CD4-positive, alpha-beta memory T cell (primary cell): Measurements from ENCODE around the gene TMBIM1. TPM values are rescaled to one million over a fixed set of nuclear protein-coding genes. Genes with fewer than 3 reads are reported as not detected.

ENCODE experiments used
- CTCF ChIA-PET: fragments of 350-600 bp; sonication (Branson Sonifier 250); formaldehyde crosslinking; loops from one replicate; lab custom pipeline; 2021; ENCODE audit warnings: inconsistent platforms; ENCODE audit not compliant: partially characterized antibody; lab: Charles Lee
- POLR2A ChIA-PET: fragments of 350-600 bp; sonication (Branson Sonifier 250); formaldehyde crosslinking; loops from one replicate; lab custom pipeline; 2021; ENCODE audit not compliant: partially characterized antibody; lab: Charles Lee
- DNase-seq, 5 donors: peaks; one replicate each; pipeline versions ENCODE4 v3.0.0 to v3.0.0-alpha.2; 2020 to 2022; ENCODE audit warnings: mixed read lengths in 1 of 5
- H3K27ac ChIP-seq: one replicate; pipeline ENCODE4 v1.7.0; 2013; ENCODE audit warnings: low read depth, low read length
- H3K27me3 ChIP-seq: 2 replicates; pipeline ENCODE4 v1.7.0; 2013; ENCODE audit warnings: mild to moderate bottlenecking, low read length, moderate library complexity; ENCODE audit not compliant: insufficient read depth
- H3K36me3 ChIP-seq: 2 replicates; pipeline ENCODE4 v1.7.0; 2013; ENCODE audit warnings: mild to moderate bottlenecking, low read length, moderate library complexity; ENCODE audit not compliant: insufficient read depth
- H3K4me1 ChIP-seq: 2 replicates; pipeline ENCODE4 v1.7.0; 2013; ENCODE audit warnings: mild to moderate bottlenecking, low read length, moderate library complexity; ENCODE audit not compliant: insufficient read depth
- H3K4me3 ChIP-seq, 2 donors: one replicate each; pipeline ENCODE4 v1.7.0; 2013; ENCODE audit warnings: low read length in 2 of 2, mild to moderate bottlenecking in 1 of 2
- H3K9me3 ChIP-seq, 2 donors: one replicate each; pipeline ENCODE4 v1.7.0; 2013; ENCODE audit warnings: low read length in 2 of 2, control low read depth in 1 of 2; ENCODE audit not compliant: control insufficient read depth in 1 of 2
- H3K27ac Mint-ChIP-seq, 7 donors: one replicate each; pipeline ENCODE4 v1.8.0; 2020 to 2021; ENCODE audit warnings: mixed read lengths in 7 of 7, mild to moderate bottlenecking in 6 of 7, inconsistent platforms in 3 of 7, moderate library complexity in 3 of 7
- H3K27me3 Mint-ChIP-seq, 2 donors: one replicate each; pipeline ENCODE4 v1.8.0; 2020 to 2021; ENCODE audit warnings: mixed read lengths in 2 of 2
- H3K36me3 Mint-ChIP-seq, 2 donors: one replicate each; pipeline ENCODE4 v1.8.0; 2020 to 2021; ENCODE audit warnings: mixed read lengths in 2 of 2, inconsistent platforms in 1 of 2, mild to moderate bottlenecking in 1 of 2
- H3K4me1 Mint-ChIP-seq, 4 donors: one replicate each; pipeline ENCODE4 v1.8.0; 2020 to 2021; ENCODE audit warnings: mixed read lengths in 4 of 4, mild to moderate bottlenecking in 1 of 4
- H3K4me3 Mint-ChIP-seq, 8 donors: one replicate each; pipeline ENCODE4 v1.8.0; 2020 to 2021; ENCODE audit warnings: mixed read lengths in 8 of 8, mild to moderate bottlenecking in 7 of 8, moderate library complexity in 6 of 8, inconsistent platforms in 3 of 8
- H3K9me3 Mint-ChIP-seq, 8 donors: one replicate each; pipeline ENCODE4 v1.8.0; 2020 to 2021; ENCODE audit warnings: mixed read lengths in 8 of 8, mild to moderate bottlenecking in 5 of 8, inconsistent platforms in 3 of 8, moderate library complexity in 1 of 8
- intact Hi-C: fragments of 100-400 bp; cut with micrococcal nuclease; formaldehyde crosslinking; loops from one replicate; pipeline ENCODE4 v1.15.1; 2023
- polyA plus RNA-seq, 2 donors: library from polyadenylated mRNA; unstranded; fragments of 300-500 nt; fragmentation: Illumina TruSeq; gene quantifications; one replicate each; pipeline ENCODE4 v1.2.3, GENCODE V29; 2021
- total RNA-seq, 2 experiments: library from RNA; stranded (reverse); gene quantifications; one replicate each; pipeline ENCODE4 v1.2.3, GENCODE V29; 2021

TMBIM1 gene
- total and polyA plus RNA-seq, 4 experiments from 2014 or later, result 140 to 220 (median 160) TPM

DNA sequence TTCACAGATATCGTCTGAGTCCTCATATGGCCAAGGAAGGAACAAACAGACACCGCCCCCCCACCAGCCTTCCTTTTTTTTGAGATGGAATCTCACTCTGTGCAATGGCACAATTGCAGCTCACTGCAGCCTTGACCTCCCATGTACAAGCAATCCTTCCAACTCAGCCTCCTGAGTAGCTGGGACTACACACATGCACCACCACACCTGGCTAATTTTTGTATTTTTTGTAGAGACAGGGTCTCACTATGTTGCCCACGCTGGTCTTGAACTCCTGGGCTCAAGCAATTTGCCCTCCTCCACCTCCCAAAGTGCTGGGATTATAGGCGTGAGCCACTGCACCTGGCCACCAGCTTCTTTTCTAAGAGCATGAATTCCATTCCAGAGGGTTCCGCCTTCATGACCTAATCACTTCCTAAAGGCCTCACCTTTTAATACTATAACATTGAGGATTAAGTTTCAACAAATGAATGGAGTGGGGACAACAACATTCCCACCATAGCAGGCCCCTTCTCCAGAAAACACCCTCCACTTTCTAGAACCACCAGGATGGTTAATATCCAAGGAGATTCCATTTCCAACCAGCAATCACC lies 2.2 kb upstream of the TMBIM1 start:
- no peaks in the 10 kb centered on the region for H3K9me3 ChIP-seq
- peaks cover 0 to 18% of the 10 kb centered on the region in 2 donors for H3K36me3 Mint-ChIP-seq
- H3K4me3 ChIP-seq, result no peak overlapping the region
- intact Hi-C loops, result no loop called here
- CTCF ChIA-PET, result interaction anchor here (1.1 to 20.1 kb wide), 5 partner anchors 8 to 102 kb away, joined by 3 to 446 read pairs (median 36); partner anchors contain the start of genes AAMP, CATIP and PNKD
- POLR2A ChIA-PET, result interaction anchor here (1.2 to 11.2 kb wide), 4 partner anchors 9 to 106 kb away, joined by 5 to 176 read pairs (median 14); partner anchors contain the start of genes AAMP and PNKD
- no peaks in the 10 kb centered on the region for H3K36me3 ChIP-seq
- H3K27ac ChIP-seq, result no peak overlapping the region
- H3K4me3 Mint-ChIP-seq, result peak overlapping the region in 2 of 8 donors; percentile 39 to 50
- peaks cover 34% of the 10 kb centered on the region for H3K4me1 ChIP-seq
- peak overlapping the region; percentile 47 to 72 (median 54) for H3K27ac Mint-ChIP-seq
- no peaks in the 10 kb centered on the region for H3K27me3 ChIP-seq
- no peaks in the 10 kb centered on the region for H3K27me3 Mint-ChIP-seq
- H3K4me1 Mint-ChIP-seq, result peaks cover 22 to 53% (median 35%) of the 10 kb centered on the region in 4 donors
- no peak for DNase-seq
- no peaks in the 10 kb centered on the region for H3K9me3 Mint-ChIP-seq

DNA sequence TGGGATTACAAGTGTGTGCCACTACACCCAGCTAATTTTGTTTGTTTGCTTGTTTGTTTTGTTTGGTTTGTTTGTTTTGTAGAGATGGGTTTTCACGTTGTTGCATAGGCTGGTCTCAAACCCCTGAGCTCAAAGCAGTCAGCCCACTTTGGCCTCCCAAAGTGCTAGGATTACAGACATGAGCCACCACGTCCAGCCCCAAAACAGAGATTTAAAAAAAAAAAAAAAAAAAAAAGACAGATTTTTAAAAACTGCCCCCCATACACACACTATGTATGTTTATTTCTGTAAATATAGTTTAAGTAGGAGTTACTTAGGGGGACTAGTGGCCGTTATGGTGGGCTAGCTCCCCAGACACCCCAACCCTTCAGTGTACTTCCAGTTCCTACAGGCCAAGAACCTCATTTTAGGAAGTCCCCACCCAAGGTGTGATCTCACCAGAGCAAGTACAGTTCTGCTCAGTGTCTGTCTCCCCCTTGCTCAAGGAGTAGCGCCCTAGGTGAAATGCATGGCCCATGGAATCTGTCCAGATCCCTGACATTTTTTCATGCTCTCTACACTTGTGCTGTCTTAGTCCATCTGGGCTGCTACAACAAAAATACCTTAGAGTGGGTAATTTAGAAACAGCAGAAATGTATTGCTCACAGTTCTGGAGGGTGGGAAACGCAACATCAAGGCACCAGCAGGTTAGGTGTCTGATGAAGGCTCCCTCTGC lies 1.6 kb upstream of the TMBIM1 start:
- Mint-ChIP-seq H3K27me3 (no peaks in the 10 kb centered on the region), H3K4me3 (peak overlapping the region in 3 of 8 donors; percentile 35 to 52 (median 39)), H3K27ac (peak overlapping the region; percentile 15 to 72 (median 47)), H3K4me1 (peaks cover 25 to 59% (median 40%) of the 10 kb centered on the region in 4 donors), H3K36me3 (peaks cover 0 to 18% of the 10 kb centered on the region in 2 donors), H3K9me3 (no peaks in the 10 kb centered on the region)
- ChIA-PET POLR2A (interaction anchor here (0.8 to 11.2 kb wide), 5 partner anchors 20 to 112 kb away, joined by 3 to 176 read pairs (median 42); partner anchors contain the start of genes AAMP and PNKD), CTCF (interaction anchor here (0.7 to 20.1 kb wide), 8 partner anchors 13 to 886 kb away, joined by 3 to 446 read pairs (median 6); partner anchors contain the start of genes AAMP, CATIP and PNKD)
- H3K4me1 ChIP-seq, result peaks cover 41% of the 10 kb centered on the region
- H3K36me3 ChIP-seq, result no peaks in the 10 kb centered on the region
- intact Hi-C loops, result no loop called here
- H3K27me3 ChIP-seq, result no peaks in the 10 kb centered on the region
- no peaks in the 10 kb centered on the region for H3K9me3 ChIP-seq
- no peak overlapping the region for H3K27ac ChIP-seq
- no peak for DNase-seq
- no peak overlapping the region for H3K4me3 ChIP-seq

DNA sequence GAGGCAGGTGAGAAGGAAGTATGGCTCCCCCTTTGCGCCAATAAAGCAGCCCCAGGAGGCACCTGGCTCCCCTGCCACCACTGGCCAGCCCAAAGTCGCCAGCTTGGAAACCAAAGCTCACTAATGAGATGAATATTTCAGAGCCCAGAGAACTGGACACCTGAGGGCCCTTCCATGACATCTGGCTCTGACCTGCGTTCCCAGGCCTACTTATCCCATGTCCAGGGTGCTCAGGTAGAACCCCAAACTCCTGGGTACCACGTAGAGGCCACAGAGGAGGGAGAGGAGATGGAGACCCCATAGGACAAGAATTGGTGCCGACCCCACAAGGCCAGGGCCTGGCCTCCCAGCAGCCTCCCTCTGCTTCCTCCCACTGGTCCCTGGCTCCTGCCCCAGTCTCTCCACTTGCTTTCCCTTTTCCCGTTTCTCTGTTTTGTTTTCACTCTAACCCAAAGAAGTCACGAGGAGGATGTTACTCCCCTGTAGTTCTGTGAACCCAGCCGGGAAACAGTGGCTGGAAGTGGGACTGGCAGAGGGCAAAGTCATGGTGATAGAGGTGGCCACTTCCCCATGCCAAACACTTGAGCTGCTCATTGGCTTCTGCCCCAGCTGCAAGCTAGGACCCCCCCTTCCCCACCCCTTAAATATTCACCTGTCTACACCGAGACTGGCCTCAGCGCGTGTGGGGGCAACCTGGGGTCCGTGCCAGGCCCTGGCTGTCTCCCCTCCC lies 820 bp downstream of the TMBIM1 start:
- no peaks in the 10 kb centered on the region for H3K9me3 Mint-ChIP-seq
- H3K4me3 ChIP-seq, result peak overlapping the region; percentile 74 to 78
- ChIA-PET POLR2A (interaction anchor here (0.8 to 11.2 kb wide), 16 partner anchors 11 to 114 kb away, joined by 3 to 176 read pairs (median 6); partner anchors contain the start of genes AAMP, CATIP, CTDSP1 and PNKD), CTCF (interaction anchor here (1.0 to 20.1 kb wide), 16 partner anchors 8 to 174 kb away, joined by 3 to 446 read pairs (median 6); partner anchors contain the start of genes AAMP, CATIP, CTDSP1 and PNKD)
- H3K4me1 ChIP-seq, result peaks cover 65% of the 10 kb centered on the region
- peaks cover 0 to 28% of the 10 kb centered on the region in 2 donors for H3K36me3 Mint-ChIP-seq
- H3K27me3 ChIP-seq, result no peaks in the 10 kb centered on the region
- H3K27ac Mint-ChIP-seq, result peak overlapping the region; percentile 98 to 100 (median 99)
- peak in 1 of 5 donors; percentile 22 for DNase-seq
- peaks cover 41 to 83% (median 60%) of the 10 kb centered on the region in 4 donors for H3K4me1 Mint-ChIP-seq
- intact Hi-C loops, result loop anchor here (1.0 kb wide), 5 partner anchors 7 to 105 kb away; partner anchors contain the start of genes AAMP, CATIP and PNKD
- no peaks in the 10 kb centered on the region for H3K9me3 ChIP-seq
- H3K4me3 Mint-ChIP-seq, result peak overlapping the region; percentile 90 to 97 (median 96)
- no peaks in the 10 kb centered on the region for H3K36me3 ChIP-seq
- H3K27me3 Mint-ChIP-seq, result no peaks in the 10 kb centered on the region
- peak overlapping the region; percentile 94 for H3K27ac ChIP-seq

DNA sequence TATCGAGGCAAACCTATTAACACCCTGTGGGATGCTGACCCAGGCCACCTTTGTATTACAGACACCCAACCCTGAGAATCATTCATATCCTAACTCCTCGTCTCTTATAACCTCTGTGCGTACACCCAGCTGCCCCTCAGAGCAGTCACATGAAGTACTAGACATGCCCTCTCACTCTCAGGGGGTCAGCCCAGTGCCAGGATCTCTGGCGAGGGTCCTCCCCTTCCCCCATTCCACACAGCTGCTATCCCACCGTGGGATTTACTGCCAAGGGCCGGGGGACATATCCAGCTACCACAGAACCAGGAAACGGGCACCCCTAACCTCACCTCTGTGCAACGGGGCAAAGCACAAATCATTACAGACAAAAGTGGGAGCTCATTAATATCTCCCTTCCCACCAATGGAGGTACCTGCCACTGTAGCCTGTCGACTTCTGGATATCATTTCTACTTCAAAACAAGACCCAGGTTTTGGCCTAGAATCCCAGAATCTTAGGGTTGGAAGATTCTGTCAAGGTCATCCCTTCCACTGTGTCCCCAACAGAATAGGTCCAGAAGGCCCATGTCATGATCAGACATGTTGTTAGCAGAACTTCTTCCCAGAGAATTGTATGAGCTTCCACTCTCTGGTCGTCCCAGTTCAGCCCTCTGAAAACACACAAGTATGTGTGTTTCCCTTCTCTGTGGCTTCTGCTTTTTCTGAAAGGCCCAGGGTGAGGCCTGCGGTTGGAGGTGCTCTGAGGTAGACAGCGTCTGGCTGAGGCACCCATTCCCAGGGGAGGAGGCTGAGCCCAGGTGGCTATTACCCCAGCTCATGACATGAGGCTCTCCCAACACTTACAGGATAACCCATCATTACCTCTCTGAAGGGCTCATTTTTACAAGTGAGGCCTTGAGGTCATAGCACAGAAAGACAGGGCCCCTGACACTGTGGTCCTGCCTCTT lies 1.7 kb downstream of the TMBIM1 start:
- ChIA-PET POLR2A (interaction anchor here (0.8 to 11.2 kb wide), 14 partner anchors 11 to 115 kb away, joined by 3 to 176 read pairs (median 6); partner anchors contain the start of genes AAMP and PNKD), CTCF (interaction anchor here (0.8 to 20.1 kb wide), 18 partner anchors 8 to 175 kb away, joined by 3 to 446 read pairs (median 5); partner anchors contain the start of genes AAMP, CATIP, CTDSP1 and PNKD)
- peak; percentile 47 to 83 (median 59) for DNase-seq
- Histone ChIP-seq H3K27ac (peak overlapping the region; percentile 94), H3K4me3 (peak overlapping the region; percentile 74 to 78), H3K4me1 (peaks cover 74% of the 10 kb centered on the region), H3K9me3 (no peaks in the 10 kb centered on the region), H3K27me3 (no peaks in the 10 kb centered on the region), H3K36me3 (no peaks in the 10 kb centered on the region)
- Mint-ChIP-seq H3K9me3 (no peaks in the 10 kb centered on the region), H3K4me3 (peak overlapping the region; percentile 90 to 97 (median 96)), H3K27ac (peak overlapping the region; percentile 98 to 100 (median 99)), H3K27me3 (no peaks in the 10 kb centered on the region), H3K4me1 (peaks cover 48 to 92% (median 68%) of the 10 kb centered on the region in 4 donors), H3K36me3 (peaks cover 0 to 33% of the 10 kb centered on the region in 2 donors)
- intact Hi-C loops, result loop anchor here (1.0 kb wide), 1 partner anchor 72 kb away; no protein-coding TSS in a partner anchor

DNA sequence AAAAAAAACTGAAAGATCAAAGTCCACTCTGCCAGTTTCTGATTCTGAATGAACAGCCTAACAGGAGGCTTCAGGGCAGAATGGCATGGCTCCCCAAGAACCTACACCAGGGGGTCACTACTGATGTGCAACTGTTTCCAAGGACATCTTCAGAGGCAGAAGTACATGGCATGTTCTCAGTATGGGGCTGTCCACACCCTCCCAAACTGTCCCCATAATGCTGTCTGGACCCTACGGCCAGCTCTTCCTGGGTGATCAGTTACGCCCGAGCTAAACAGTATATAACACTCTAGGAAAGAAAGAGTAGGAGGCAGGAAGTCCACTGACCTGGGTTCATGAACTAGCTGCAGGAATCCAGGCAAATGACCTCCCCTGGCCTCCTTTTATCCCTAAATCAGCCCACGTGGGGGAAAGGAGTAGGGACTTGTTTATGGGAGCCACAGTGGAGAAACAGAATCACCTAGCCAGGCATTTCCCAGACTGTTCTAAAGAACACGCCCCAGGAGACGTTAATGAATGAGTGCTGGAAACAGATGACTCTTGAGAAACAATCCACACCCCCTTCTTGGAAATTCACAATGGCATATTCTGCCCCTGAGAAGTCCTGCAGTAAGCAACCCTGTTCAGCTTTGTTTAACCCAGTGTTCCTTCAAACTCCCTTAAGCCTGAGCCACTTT lies 2.5 kb downstream of the TMBIM1 start:
- POLR2A ChIA-PET, result interaction anchor here (0.8 to 11.2 kb wide), 15 partner anchors 10 to 116 kb away, joined by 3 to 176 read pairs (median 5); partner anchors contain the start of genes AAMP, CATIP and PNKD
- Histone ChIP-seq H3K4me3 (peak overlapping the region; percentile 74 to 78), H3K4me1 (peaks cover 82% of the 10 kb centered on the region), H3K27ac (peak overlapping the region; percentile 94), H3K27me3 (no peaks in the 10 kb centered on the region), H3K36me3 (no peaks in the 10 kb centered on the region), H3K9me3 (no peaks in the 10 kb centered on the region)
- Mint-ChIP-seq H3K36me3 (peaks cover 0 to 33% of the 10 kb centered on the region in 2 donors), H3K27me3 (no peaks in the 10 kb centered on the region), H3K4me1 (peaks cover 54 to 93% (median 70%) of the 10 kb centered on the region in 4 donors), H3K9me3 (no peaks in the 10 kb centered on the region), H3K27ac (peak overlapping the region; percentile 98 to 100 (median 99)), H3K4me3 (peak overlapping the region; percentile 90 to 97 (median 96))
- intact Hi-C loops, result loop anchor here (5.0 kb wide), 2 partner anchors 603 to 1098 kb away; partner anchors contain the start of gene DNPEP
- no peak for DNase-seq
- CTCF ChIA-PET, result interaction anchor here (0.8 to 20.1 kb wide), 12 partner anchors 9 to 111 kb away, joined by 3 to 446 read pairs (median 4); partner anchors contain the start of genes AAMP, CATIP, CTDSP1 and PNKD
